Measurements from ENCODE around the gene LSM3. TPM values are rescaled to one million over a fixed set of nuclear protein-coding genes. Genes with fewer than 3 reads are reported as not detected.
A peak's percentile ranks its signal among the peaks of the same experiment; 100 is the strongest.

Gene LSM3
- total RNA-seq, 4 donors from 2014 or later: 10.0 to 14.1 (median 11.9) TPM

- no peaks in the 10 kb centered on the region for H3K9me3 ChIP-seq
- intact Hi-C loops (cut with DNase I; ENCODE audit: low total_unique reads): no loop called here
- DNase-seq: peak in 1 of 2 donors; percentile 44
- H3K36me3 ChIP-seq: no peaks in the 10 kb centered on the region
- TF ChIP-seq POLR2A (IDR thresholded peaks at IDR 0.05): no peak
- TF ChIP-seq CTCF (IDR thresholded peaks at IDR 0.05): no peak
- no peak overlapping the region for H3K4me3 ChIP-seq
- no peaks in the 10 kb centered on the region for H3K27me3 ChIP-seq
- H3K27ac ChIP-seq: no peak overlapping the region
- no peaks in the 10 kb centered on the region for H3K4me1 ChIP-seq
Measured at GRCh38 chr3:14237457-14237856, 58.8 kb downstream of the LSM3 start.

- TF ChIP-seq POLR2A (IDR thresholded peaks at IDR 0.05) (no peak), CTCF (IDR thresholded peaks at IDR 0.05) (no peak)
- intact Hi-C loops (cut with DNase I; ENCODE audit: low total_unique reads): no loop called here
- H3K4me3 ChIP-seq: no peak overlapping the region
- no peaks in the 10 kb centered on the region for H3K36me3 ChIP-seq
- DNase-seq: no peak
- H3K9me3 ChIP-seq: no peaks in the 10 kb centered on the region
- H3K27me3 ChIP-seq: no peaks in the 10 kb centered on the region
- H3K27ac ChIP-seq: no peak overlapping the region
- no peaks in the 10 kb centered on the region for H3K4me1 ChIP-seq
Measured at GRCh38 chr3:14238356-14238755, 59.7 kb downstream of the LSM3 start.

GRCh38 chr3:14238930-14239329 lies 60.3 kb downstream of the LSM3 start:
- Histone ChIP-seq H3K36me3 (no peaks in the 10 kb centered on the region), H3K27ac (no peak overlapping the region), H3K4me3 (no peak overlapping the region), H3K27me3 (no peaks in the 10 kb centered on the region), H3K4me1 (no peaks in the 10 kb centered on the region), H3K9me3 (no peaks in the 10 kb centered on the region)
- DNase-seq: no peak
- TF ChIP-seq POLR2A (IDR thresholded peaks at IDR 0.05): no peak
- TF ChIP-seq CTCF (IDR thresholded peaks at IDR 0.05): no peak
- intact Hi-C loops (cut with DNase I; ENCODE audit: low total_unique reads): no loop called here

- Histone ChIP-seq H3K27me3 (no peaks in the 10 kb centered on the region), H3K4me3 (no peak overlapping the region), H3K36me3 (no peaks in the 10 kb centered on the region), H3K27ac (no peak overlapping the region), H3K9me3 (no peaks in the 10 kb centered on the region), H3K4me1 (no peaks in the 10 kb centered on the region)
- intact Hi-C loops (cut with DNase I; ENCODE audit: low total_unique reads): no loop called here
- TF ChIP-seq CTCF (IDR thresholded peaks at IDR 0.05): no peak
- no peak for TF ChIP-seq POLR2A (IDR thresholded peaks at IDR 0.05)
- no peak for DNase-seq
Measured at GRCh38 chr3:14239940-14240339, 61.3 kb downstream of the LSM3 start.

GRCh38 chr3:14240366-14240765 lies 61.7 kb downstream of the LSM3 start:
- Histone ChIP-seq H3K27ac (no peak overlapping the region), H3K4me1 (no peaks in the 10 kb centered on the region), H3K9me3 (no peaks in the 10 kb centered on the region), H3K27me3 (no peaks in the 10 kb centered on the region), H3K4me3 (no peak overlapping the region), H3K36me3 (no peaks in the 10 kb centered on the region)
- intact Hi-C loops (cut with DNase I; ENCODE audit: low total_unique reads): no loop called here
- no peak for TF ChIP-seq CTCF (IDR thresholded peaks at IDR 0.05)
- no peak for TF ChIP-seq POLR2A (IDR thresholded peaks at IDR 0.05)
- no peak for DNase-seq
